ENCODE results near the gene TNK1. TPM values are rescaled to one million over a fixed set of nuclear protein-coding genes. Genes with fewer than 3 reads are reported as not detected.
"Not testable (repeated sequence)": the region's sequence is repeated elsewhere in the genome, so short reads cannot be mapped to it uniquely, and the experiment has no call there.

Gene TNK1
- total RNA-seq, result 5.8 TPM
- long read RNA-seq, partial matches to known transcripts, result 12 of 15 reads
- long read RNA-seq, other reads (novel, unspliced or antisense), result 2 of 15 reads

DNA sequence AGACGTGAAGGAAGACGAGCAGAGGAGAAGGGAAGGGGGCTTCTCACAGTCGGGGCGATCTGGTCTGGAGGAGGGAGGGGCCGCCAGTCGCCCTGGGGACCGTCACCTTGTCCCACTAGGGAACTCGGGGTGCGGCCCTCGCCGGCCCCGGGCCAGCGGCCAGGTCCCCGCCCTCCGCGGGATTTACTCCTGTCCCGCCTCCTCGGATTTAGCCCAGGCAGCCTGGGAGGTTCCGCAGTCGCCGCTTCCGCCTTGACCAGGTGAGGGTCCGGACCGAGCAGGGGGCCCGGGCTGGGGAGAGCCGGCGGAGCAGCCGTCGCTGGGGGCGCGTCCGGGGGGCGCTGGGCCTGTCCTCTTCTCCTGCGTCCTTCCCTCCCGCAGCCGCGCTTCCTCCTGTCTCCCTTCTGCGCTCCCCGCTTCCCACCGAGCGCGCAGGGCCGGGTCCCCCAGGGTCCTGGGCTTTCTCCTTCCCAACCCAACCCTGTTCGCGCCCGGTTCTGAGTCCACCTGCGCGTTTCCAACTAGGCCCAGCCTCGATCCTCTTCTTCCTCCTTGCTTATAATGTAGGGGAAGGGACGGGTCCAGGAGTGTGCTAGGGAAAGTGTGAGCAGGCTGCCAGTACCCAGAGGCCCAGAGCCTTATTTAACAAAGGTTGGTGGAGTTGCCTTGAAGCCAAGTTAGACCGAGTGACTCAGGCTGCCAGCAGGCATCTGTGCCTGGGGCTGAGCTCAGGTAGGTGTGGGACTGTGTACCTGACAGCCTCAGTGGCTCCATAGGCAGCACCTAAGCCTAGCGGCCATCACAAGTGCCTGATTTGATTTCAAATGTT lies at the start of gene TNK1:
Gene TNK1, plus strand, starts transcription at position 235 of the 829 bp plus-strand sequence. CDS start 1,838 bp downstream, outside the sequence.
- Histone ChIP-seq H3K9me3 (no peaks in the 10 kb centered on the region), H3K27ac (peak within 1 kb of the TSS; percentile 74), H3K36me3 (no peaks in the 10 kb centered on the region), H3K4me3 (peak within 1 kb of the TSS; percentile 57), H3K27me3 (no peaks in the 10 kb centered on the region), H3K4me1 (peaks cover 14% of the 10 kb centered on the region)
- TF ChIP-seq, protein P1, sequence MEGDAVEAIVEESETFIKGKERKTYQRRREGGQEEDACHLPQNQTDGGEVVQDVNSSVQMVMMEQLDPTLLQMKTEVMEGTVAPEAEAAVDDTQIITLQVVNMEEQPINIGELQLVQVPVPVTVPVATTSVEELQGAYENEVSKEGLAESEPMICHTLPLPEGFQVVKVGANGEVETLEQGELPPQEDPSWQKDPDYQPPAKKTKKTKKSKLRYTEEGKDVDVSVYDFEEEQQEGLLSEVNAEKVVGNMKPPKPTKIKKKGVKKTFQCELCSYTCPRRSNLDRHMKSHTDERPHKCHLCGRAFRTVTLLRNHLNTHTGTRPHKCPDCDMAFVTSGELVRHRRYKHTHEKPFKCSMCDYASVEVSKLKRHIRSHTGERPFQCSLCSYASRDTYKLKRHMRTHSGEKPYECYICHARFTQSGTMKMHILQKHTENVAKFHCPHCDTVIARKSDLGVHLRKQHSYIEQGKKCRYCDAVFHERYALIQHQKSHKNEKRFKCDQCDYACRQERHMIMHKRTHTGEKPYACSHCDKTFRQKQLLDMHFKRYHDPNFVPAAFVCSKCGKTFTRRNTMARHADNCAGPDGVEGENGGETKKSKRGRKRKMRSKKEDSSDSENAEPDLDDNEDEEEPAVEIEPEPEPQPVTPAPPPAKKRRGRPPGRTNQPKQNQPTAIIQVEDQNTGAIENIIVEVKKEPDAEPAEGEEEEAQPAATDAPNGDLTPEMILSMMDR (IDR thresholded peaks at IDR 0.05), result no peak
- ATAC-seq, result peak; percentile 83
- intact Hi-C loops (cut with DNase I), result no loop called here
- DNase-seq, result peak; percentile 88

DNA sequence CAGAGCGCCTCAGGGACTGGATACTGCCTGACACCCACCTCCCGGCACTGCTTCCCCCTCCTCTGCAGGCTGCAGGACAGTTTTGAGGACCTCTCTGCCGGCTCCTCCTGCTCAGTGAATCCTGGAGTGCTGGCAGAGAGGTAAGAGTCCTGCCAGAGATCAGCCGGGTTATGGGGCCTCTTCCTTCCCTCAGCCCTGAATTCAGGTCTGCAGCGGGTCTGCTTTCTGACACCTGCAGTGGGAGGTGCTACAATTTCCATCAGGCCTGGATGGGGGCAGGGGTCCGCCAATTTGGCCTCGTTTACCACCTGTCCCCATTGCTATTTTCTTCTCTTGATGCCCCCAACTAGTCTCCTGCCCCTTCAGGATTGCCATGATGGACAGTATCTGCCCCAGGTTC lies 48.8 kb upstream of the TNK1 start:
- intact Hi-C loops (cut with DNase I), result no loop called here
- Histone ChIP-seq H3K27ac (no peak overlapping the region), H3K9me3 (no peaks in the 10 kb centered on the region), H3K4me1 (peaks cover 15% of the 10 kb centered on the region), H3K4me3 (no peak overlapping the region), H3K27me3 (no peaks in the 10 kb centered on the region), H3K36me3 (no peaks in the 10 kb centered on the region)
- TF ChIP-seq, protein P1 (IDR thresholded peaks at IDR 0.05), result no peak
- ATAC-seq (no peak), DNase-seq (no peak)

- not testable (repeated sequence) for H3K4me3 ChIP-seq
These were observed 48.3 kb upstream of the TNK1 start for GRCh38 chr17:7332600-7333069.

DNA sequence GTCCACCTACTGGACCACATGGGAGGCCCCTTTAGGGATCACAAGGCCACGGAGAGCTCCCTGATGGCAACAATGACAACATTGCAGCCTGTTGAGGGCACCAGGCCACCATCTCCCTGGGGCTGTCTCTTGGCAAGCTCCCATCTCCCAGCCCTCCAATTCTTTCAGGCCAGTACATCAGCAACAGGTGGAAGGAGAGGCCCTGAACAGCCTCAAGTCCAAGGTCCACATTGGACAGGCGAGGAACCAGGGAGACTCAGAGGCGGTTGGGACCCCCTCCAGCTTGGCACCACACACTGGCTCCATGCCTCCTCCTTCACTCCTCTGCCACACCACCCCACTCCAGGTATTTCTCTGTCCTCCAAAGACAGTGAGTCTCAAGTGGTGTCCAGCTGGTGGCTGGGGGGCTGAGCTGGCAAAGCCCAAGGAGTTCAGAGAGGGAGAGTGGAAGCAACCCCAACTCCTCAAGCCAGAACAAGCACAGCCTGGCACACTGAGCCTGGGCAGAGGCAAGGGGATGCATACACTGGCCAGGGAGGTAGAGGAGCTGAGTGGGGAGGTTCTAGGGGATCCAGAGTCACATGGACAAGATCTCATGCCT lies 45.9 kb upstream of the TNK1 start:
- H3K4me1 ChIP-seq, result peaks cover 6% of the 10 kb centered on the region
- no peak overlapping the region for H3K4me3 ChIP-seq
- no peaks in the 10 kb centered on the region for H3K27me3 ChIP-seq
- H3K36me3 ChIP-seq, result no peaks in the 10 kb centered on the region
- TF ChIP-seq, protein P1 (IDR thresholded peaks at IDR 0.05), result no peak
- ATAC-seq, result no peak
- no peaks in the 10 kb centered on the region for H3K9me3 ChIP-seq
- intact Hi-C loops (cut with DNase I), result no loop called here
- no peak for DNase-seq
- H3K27ac ChIP-seq, result no peak overlapping the region

More at GRCh38 chr17:7332600-7333069, 48.3 kb upstream of the TNK1 start:
- H3K9me3 ChIP-seq; H3K36me3 ChIP-seq; intact Hi-C loops (cut with DNase I); ATAC-seq; H3K27me3 ChIP-seq; H3K27ac ChIP-seq; DNase-seq: not testable (repeated sequence)
- H3K4me1 ChIP-seq, result peaks cover 15% of the 10 kb centered on the region

DNA sequence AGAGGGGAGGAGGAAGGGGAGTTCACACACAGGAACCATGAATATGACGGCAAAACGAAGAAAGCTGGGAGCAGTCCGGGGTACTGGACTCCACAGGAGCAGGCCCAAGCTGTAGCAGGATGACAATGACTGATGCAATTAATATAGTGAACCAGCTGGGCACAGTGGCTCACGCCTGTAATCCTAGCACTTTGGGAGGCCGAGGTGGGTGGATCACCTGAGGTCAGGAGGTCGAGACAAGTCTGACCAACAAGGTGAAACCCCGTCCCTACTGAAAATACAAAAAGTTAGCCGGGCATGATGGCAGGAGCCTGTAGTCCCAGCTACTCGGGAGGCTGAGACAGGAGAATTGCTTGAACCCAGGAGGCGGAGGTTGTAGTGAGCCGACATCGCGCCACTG lies 45.1 kb upstream of the TNK1 start:
- ATAC-seq; H3K4me1 ChIP-seq; H3K27me3 ChIP-seq; H3K4me3 ChIP-seq; intact Hi-C loops (cut with DNase I); DNase-seq; H3K27ac ChIP-seq; H3K36me3 ChIP-seq; H3K9me3 ChIP-seq: not testable (repeated sequence)

DNA sequence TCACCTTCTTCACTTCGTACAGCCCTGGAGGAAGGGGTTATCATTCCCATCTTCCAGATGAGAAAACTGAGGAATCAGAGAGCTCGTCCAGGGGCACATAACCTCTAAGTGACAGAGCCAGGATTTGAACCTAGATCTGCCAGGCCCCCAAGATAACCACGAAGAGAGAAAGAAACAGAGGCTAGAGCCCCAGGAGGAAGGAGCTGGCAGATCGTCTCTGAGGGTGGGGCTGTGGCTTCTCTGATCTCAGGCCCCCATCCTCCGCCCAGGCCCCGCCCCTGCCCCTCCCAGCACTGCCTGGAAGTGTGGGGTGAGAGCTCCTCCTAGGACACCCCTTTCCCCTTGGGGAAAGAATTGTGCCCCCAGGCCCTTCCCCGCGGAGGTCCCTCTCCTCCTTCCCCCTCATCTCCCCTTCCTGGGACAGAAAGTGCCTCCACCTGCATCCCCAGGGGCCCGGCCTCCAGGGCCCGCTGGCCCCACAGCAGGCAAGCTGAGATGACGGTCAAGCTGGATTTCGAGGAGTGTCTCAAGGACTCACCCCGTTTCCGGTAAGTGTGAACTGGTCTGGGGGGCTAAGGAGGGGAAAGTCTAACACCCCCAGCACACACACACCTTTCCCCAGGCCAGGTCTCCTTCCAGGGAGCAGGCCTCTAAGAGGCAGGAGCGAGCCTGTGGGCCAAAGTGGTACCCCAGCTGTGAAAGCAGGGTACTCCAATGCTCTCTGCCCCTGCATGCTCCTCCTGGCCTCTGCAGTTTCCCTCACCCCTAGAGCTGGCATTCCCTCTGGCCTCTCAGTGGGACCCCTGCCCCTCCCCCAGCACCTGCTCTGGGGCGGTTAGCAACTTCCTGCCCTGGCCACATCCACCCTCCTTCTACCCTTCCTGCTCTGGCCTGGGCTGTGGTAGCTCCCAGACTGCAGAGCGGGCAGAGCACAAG lies 44.4 kb upstream of the TNK1 start, which contains the start of gene ACAP1:
Gene ACAP1, plus strand, starts transcription at position 290 of the 936 bp plus-strand sequence. Its CDS starts 206 bp downstream, at position 496.
- TF ChIP-seq, protein P1 (IDR thresholded peaks at IDR 0.05), result no peak
- DNase-seq (peak; percentile 77), ATAC-seq (peak; percentile 78)
- H3K36me3 ChIP-seq, result no peaks in the 10 kb centered on the region
- no peaks in the 10 kb centered on the region for H3K9me3 ChIP-seq
- intact Hi-C loops (cut with DNase I), result no loop called here
- peak within 1 kb of the TSS; percentile 43 for H3K4me3 ChIP-seq
- no peaks in the 10 kb centered on the region for H3K27me3 ChIP-seq
- H3K4me1 ChIP-seq, result no peaks in the 10 kb centered on the region
- peak within 1 kb of the TSS; percentile 36 for H3K27ac ChIP-seq

- H3K4me3 ChIP-seq, result peak overlapping the region; percentile 43
- H3K4me1 ChIP-seq; H3K36me3 ChIP-seq; intact Hi-C loops (cut with DNase I); DNase-seq; H3K9me3 ChIP-seq; ATAC-seq; H3K27ac ChIP-seq; H3K27me3 ChIP-seq: not testable (repeated sequence)
These were observed 43.3 kb upstream of the TNK1 start for GRCh38 chr17:7337600-7337999.
